ENCODE measurements around the gene TRIO. TPM values are rescaled to one million over a fixed set of nuclear protein-coding genes. Genes with fewer than 3 reads are reported as not detected.
A peak's percentile ranks its signal among the peaks of the same experiment; 100 is the strongest.

The TRIO gene
- total RNA-seq, 1 experiment from 2014 or later, result 150 TPM

GRCh38 chr5:14236757-14237156 lies 93.6 kb downstream of the TRIO start:
- in situ Hi-C loops (cut with HindIII; ENCODE audit: low pct_unique_long_range_greater_than_20kb, low sequenced_read_pairs), result no loop called here
- DNase-seq (ENCODE audit: low read depth, low spot score), result no peak

GRCh38 chr5:14237317-14238086 lies 94.4 kb downstream of the TRIO start:
- DNase-seq (ENCODE audit: low read depth, low spot score), result no peak
- in situ Hi-C loops (cut with HindIII; ENCODE audit: low pct_unique_long_range_greater_than_20kb, low sequenced_read_pairs), result no loop called here

GRCh38 chr5:14238272-14238671 lies 95.1 kb downstream of the TRIO start:
- no peak for DNase-seq (ENCODE audit: low read depth, low spot score)
- in situ Hi-C loops (cut with HindIII; ENCODE audit: low pct_unique_long_range_greater_than_20kb, low sequenced_read_pairs), result no loop called here

- in situ Hi-C loops (cut with HindIII; ENCODE audit: low pct_unique_long_range_greater_than_20kb, low sequenced_read_pairs), result no loop called here
- DNase-seq (ENCODE audit: low read depth, low spot score), result no peak
Observed at GRCh38 chr5:14239404-14239803, 96.3 kb downstream of the TRIO start.

- in situ Hi-C loops (cut with HindIII; ENCODE audit: low pct_unique_long_range_greater_than_20kb, low sequenced_read_pairs), result no loop called here
- DNase-seq (ENCODE audit: low read depth, low spot score), result no peak
Observed at GRCh38 chr5:14239951-14240350, 96.8 kb downstream of the TRIO start.

GRCh38 chr5:14240359-14240758 lies 97.2 kb downstream of the TRIO start:
- DNase-seq (ENCODE audit: low read depth, low spot score), result peak; percentile 29
- in situ Hi-C loops (cut with HindIII; ENCODE audit: low pct_unique_long_range_greater_than_20kb, low sequenced_read_pairs), result no loop called here

- no peak for DNase-seq (ENCODE audit: low read depth, low spot score)
- in situ Hi-C loops (cut with HindIII; ENCODE audit: low pct_unique_long_range_greater_than_20kb, low sequenced_read_pairs), result no loop called here
Observed at GRCh38 chr5:14241141-14241540, 98.0 kb downstream of the TRIO start.

- in situ Hi-C loops (cut with HindIII; ENCODE audit: low pct_unique_long_range_greater_than_20kb, low sequenced_read_pairs), result no loop called here
- no peak for DNase-seq (ENCODE audit: low read depth, low spot score)
Observed at GRCh38 chr5:14242447-14242846, 99.3 kb downstream of the TRIO start.

- in situ Hi-C loops (cut with HindIII; ENCODE audit: low pct_unique_long_range_greater_than_20kb, low sequenced_read_pairs), result no loop called here
- DNase-seq (ENCODE audit: low read depth, low spot score), result no peak
Observed at GRCh38 chr5:14242871-14243383, 99.8 kb downstream of the TRIO start.

GRCh38 chr5:14243766-14244165 lies 100.6 kb downstream of the TRIO start:
- in situ Hi-C loops (cut with HindIII; ENCODE audit: low pct_unique_long_range_greater_than_20kb, low sequenced_read_pairs), result no loop called here
- DNase-seq (ENCODE audit: low read depth, low spot score), result no peak

- in situ Hi-C loops (cut with HindIII; ENCODE audit: low pct_unique_long_range_greater_than_20kb, low sequenced_read_pairs), result no loop called here
- no peak for DNase-seq (ENCODE audit: low read depth, low spot score)
Observed at GRCh38 chr5:14244721-14245120, 101.6 kb downstream of the TRIO start.

GRCh38 chr5:14245132-14245925 lies 102.2 kb downstream of the TRIO start:
- in situ Hi-C loops (cut with HindIII; ENCODE audit: low pct_unique_long_range_greater_than_20kb, low sequenced_read_pairs), result no loop called here
- no peak for DNase-seq (ENCODE audit: low read depth, low spot score)

GRCh38 chr5:14246350-14247053 lies 103.4 kb downstream of the TRIO start:
- no peak for DNase-seq (ENCODE audit: low read depth, low spot score)
- in situ Hi-C loops (cut with HindIII; ENCODE audit: low pct_unique_long_range_greater_than_20kb, low sequenced_read_pairs), result no loop called here

GRCh38 chr5:14247054-14247386 lies 103.9 kb downstream of the TRIO start:
- no peak for DNase-seq (ENCODE audit: low read depth, low spot score)
- in situ Hi-C loops (cut with HindIII; ENCODE audit: low pct_unique_long_range_greater_than_20kb, low sequenced_read_pairs), result no loop called here

- in situ Hi-C loops (cut with HindIII; ENCODE audit: low pct_unique_long_range_greater_than_20kb, low sequenced_read_pairs), result no loop called here
- no peak for DNase-seq (ENCODE audit: low read depth, low spot score)
Observed at GRCh38 chr5:14249258-14250082, 106.3 kb downstream of the TRIO start.

- in situ Hi-C loops (cut with HindIII; ENCODE audit: low pct_unique_long_range_greater_than_20kb, low sequenced_read_pairs), result no loop called here
- DNase-seq (ENCODE audit: low read depth, low spot score), result peak; percentile 49
Observed at GRCh38 chr5:14250084-14250695, 107.0 kb downstream of the TRIO start.
